Cerebellar nuclear complex (tissue), 1 donor: ENCODE measurements around the gene PPP4R2.
"Not testable (repeated sequence)": the region's sequence is repeated elsewhere in the genome, so short reads cannot be mapped to it uniquely, and the experiment has no call there.

Source experiments
- DNase-seq, 2 experiments: peaks; one replicate each; lab custom pipeline; 2025; lab: John Stamatoyannopoulos, UW

The PPP4R2 gene

GRCh38 chr3:72977060-72977808 lies 19.4 kb upstream of the PPP4R2 start:
- DNase-seq: no peak

GRCh38 chr3:72982609-72983366 lies 13.8 kb upstream of the PPP4R2 start:
- no peak for DNase-seq

GRCh38 chr3:72985576-72985975 lies 11.0 kb upstream of the PPP4R2 start:
- no peak for DNase-seq

GRCh38 chr3:72990701-72991395 lies 5.8 kb upstream of the PPP4R2 start:
- DNase-seq: no peak

- DNase-seq: no peak
These were observed 5.1 kb upstream of the PPP4R2 start for GRCh38 chr3:72991522-72991921.

- no peak for DNase-seq
These were observed 3.2 kb upstream of the PPP4R2 start for GRCh38 chr3:72993391-72993790.

GRCh38 chr3:72995337-72995736 lies 1.3 kb upstream of the PPP4R2 start:
- DNase-seq: no peak

GRCh38 chr3:72996121-72996472 lies 514 bp upstream of the PPP4R2 start:
- no peak for DNase-seq

GRCh38 chr3:72997421-72997961 lies 880 bp downstream of the PPP4R2 start:
- no peak for DNase-seq

- no peak for DNase-seq
These were observed 1.9 kb downstream of the PPP4R2 start for GRCh38 chr3:72998466-72998865.

GRCh38 chr3:72999951-73000350 lies 3.3 kb downstream of the PPP4R2 start:
- DNase-seq: no peak

GRCh38 chr3:73003050-73003449 lies 6.4 kb downstream of the PPP4R2 start:
- DNase-seq: not testable (repeated sequence)

- no peak for DNase-seq
These were observed 7.7 kb downstream of the PPP4R2 start for GRCh38 chr3:73004316-73004715.

GRCh38 chr3:73007992-73008712 lies 11.5 kb downstream of the PPP4R2 start:
- no peak for DNase-seq

GRCh38 chr3:73009008-73009407 lies 12.4 kb downstream of the PPP4R2 start:
- DNase-seq: no peak

GRCh38 chr3:73009750-73010149 lies 13.1 kb downstream of the PPP4R2 start:
- DNase-seq: no peak

GRCh38 chr3:73010158-73010557 lies 13.5 kb downstream of the PPP4R2 start:
- DNase-seq: no peak

- DNase-seq: no peak
These were observed 21.7 kb downstream of the PPP4R2 start for GRCh38 chr3:73018298-73018697.

GRCh38 chr3:73018790-73019441 lies 22.3 kb downstream of the PPP4R2 start:
- DNase-seq: no peak

- DNase-seq: no peak
These were observed 24.8 kb downstream of the PPP4R2 start for GRCh38 chr3:73021301-73021835.

- no peak for DNase-seq
These were observed 28.2 kb downstream of the PPP4R2 start for GRCh38 chr3:73024836-73025235.
